Panc1 (cell line): Measurements from ENCODE around the gene TSPAN15.

Source experiments
- SIN3A ChIP-seq: IDR thresholded peaks from 2 replicates; pipeline ENCODE4 v1.6.1; 2012; ENCODE audit warnings: low read depth, mild to moderate bottlenecking, low read length, moderate library complexity, borderline replicate concordance; ENCODE audit not compliant: insufficient read depth
- TCF7L2 ChIP-seq: IDR thresholded peaks from 2 replicates; pipeline ENCODE4 v1.6.1; 2011; ENCODE audit warnings: mild to moderate bottlenecking, low read depth, low read length, inconsistent platforms

- no peak for TF ChIP-seq SIN3A
- no peak for TF ChIP-seq TCF7L2
These were observed 52.6 kb downstream of the TSPAN15 start for GRCh38 chr10:69503896-69504265.
